H9 (cell line): ENCODE data around the gene P2RY8. TPM values are rescaled to one million over a fixed set of nuclear protein-coding genes. Genes with fewer than 3 reads are reported as not detected.
A peak's percentile ranks its signal among the peaks of the same experiment; 100 is the strongest.

ENCODE experiments used
- DNase-seq: peaks from one replicate; pipeline ENCODE4 v3.0.0-alpha.2; 2017
- H2AFZ ChIP-seq: one replicate; pipeline ENCODE4 v1.6.1; 2013; ENCODE audit warnings: mild to moderate bottlenecking, low read length, control low read depth, moderate library complexity
- H2AK5ac ChIP-seq: 2 replicates; pipeline ENCODE4 v1.6.1; 2013; ENCODE audit warnings: low read length, control low read depth, mixed read lengths; ENCODE audit not compliant: insufficient read length
- H2BK120ac ChIP-seq: one replicate; pipeline ENCODE4 v1.6.1; 2013; ENCODE audit warnings: low read depth, mild to moderate bottlenecking, low read length, control low read depth, inconsistent platforms; ENCODE audit not compliant: poor library complexity, severe bottlenecking
- H2BK12ac ChIP-seq: 2 replicates; pipeline ENCODE4 v1.6.1; 2013; ENCODE audit warnings: low read length, control low read depth, mixed read lengths, low read depth; ENCODE audit not compliant: insufficient read length
- H2BK15ac ChIP-seq: 2 replicates; pipeline ENCODE4 v1.6.1; 2013; ENCODE audit warnings: low read depth, low read length, control low read depth
- H2BK20ac ChIP-seq: one replicate; pipeline ENCODE4 v1.6.1; 2013; ENCODE audit warnings: low read depth, mild to moderate bottlenecking, low read length, control low read depth, inconsistent platforms; ENCODE audit not compliant: poor library complexity, severe bottlenecking
- H2BK5ac ChIP-seq: 2 replicates; pipeline ENCODE4 v1.6.1; 2013; ENCODE audit warnings: low read length, control low read depth, mixed read lengths; ENCODE audit not compliant: insufficient read length
- H3K14ac ChIP-seq: 2 replicates; pipeline ENCODE4 v1.6.1; 2013; ENCODE audit warnings: low read length, control low read depth; ENCODE audit not compliant: insufficient read depth
- H3K18ac ChIP-seq: 2 replicates; pipeline ENCODE4 v1.6.1; 2013; ENCODE audit warnings: low read depth, mild to moderate bottlenecking, mixed read lengths, low read length, control low read depth; ENCODE audit not compliant: insufficient read length
- H3K23ac ChIP-seq: 2 replicates; pipeline ENCODE4 v1.6.1; 2013; ENCODE audit warnings: low read length, control low read depth, mixed read lengths, low read depth; ENCODE audit not compliant: insufficient read length
- H3K23me2 ChIP-seq: 2 replicates; pipeline ENCODE4 v1.6.1; 2013; ENCODE audit warnings: low read depth, mild to moderate bottlenecking, mixed read lengths, low read length, control low read depth; ENCODE audit not compliant: insufficient read length, poor library complexity, severe bottlenecking
- H3K27ac ChIP-seq: 2 replicates; pipeline ENCODE4 v1.5.1; 2013; ENCODE audit warnings: low read length, control low read depth, mixed read lengths, low read depth; ENCODE audit not compliant: insufficient read length
- H3K27me3 ChIP-seq: 2 replicates; pipeline ENCODE4 v1.6.1; 2013; ENCODE audit warnings: low read length, control low read depth, inconsistent platforms; ENCODE audit not compliant: insufficient read depth
- H3K4ac ChIP-seq: 2 replicates; pipeline ENCODE4 v1.6.1; 2013; ENCODE audit warnings: low read depth, mild to moderate bottlenecking, control low read depth, inconsistent platforms, low read length, moderate library complexity
- H3K4me1 ChIP-seq: 2 replicates; pipeline ENCODE4 v1.6.1; 2013; ENCODE audit warnings: low read length, control low read depth, inconsistent platforms; ENCODE audit not compliant: insufficient read depth
- H3K4me2 ChIP-seq: 2 replicates; pipeline ENCODE4 v1.6.1; 2013; ENCODE audit warnings: low read length, control low read depth, mixed read lengths; ENCODE audit not compliant: insufficient read length, insufficient read depth
- H3K56ac ChIP-seq: 2 replicates; pipeline ENCODE4 v1.6.1; 2013; ENCODE audit warnings: low read depth, mild to moderate bottlenecking, mixed read lengths, low read length, control low read depth; ENCODE audit not compliant: insufficient read length
- H3K79me1 ChIP-seq: 2 replicates; pipeline ENCODE4 v1.6.1; 2013; ENCODE audit warnings: low read depth, mild to moderate bottlenecking, moderate library complexity, low read length, control low read depth, inconsistent platforms; ENCODE audit not compliant: insufficient read depth, poor library complexity, severe bottlenecking
- H3K79me2 ChIP-seq: 2 replicates; pipeline ENCODE4 v1.6.1; 2013; ENCODE audit warnings: low read length, control low read depth, inconsistent platforms; ENCODE audit not compliant: insufficient read depth
- H3K9ac ChIP-seq: 2 replicates; pipeline ENCODE4 v1.6.1; 2013; ENCODE audit warnings: low read length, control low read depth, mixed read lengths; ENCODE audit not compliant: insufficient read length; ENCODE audit errors: extremely low read depth
- H3K9me3 ChIP-seq: one replicate; pipeline ENCODE4 v1.6.1; 2013; ENCODE audit warnings: low read depth, low read length, inconsistent platforms; ENCODE audit not compliant: control insufficient read depth
- H3T11ph ChIP-seq: one replicate; pipeline ENCODE4 v1.6.1; 2013; ENCODE audit warnings: mild to moderate bottlenecking, low read length, control low read depth, inconsistent platforms
- H4K20me1 ChIP-seq: one replicate; pipeline ENCODE4 v1.6.1; 2013; ENCODE audit not compliant: control insufficient read depth, insufficient read length, insufficient read depth
- H4K5ac ChIP-seq: 2 replicates; pipeline ENCODE4 v1.6.1; 2013; ENCODE audit warnings: low read depth, mild to moderate bottlenecking, mixed read lengths, low read length, control low read depth; ENCODE audit not compliant: insufficient read length
- H4K8ac ChIP-seq: replicated peaks from 2 replicates; pipeline ENCODE4 v1.6.1; 2013; ENCODE audit warnings: low read length, control low read depth, mixed read lengths, low read depth; ENCODE audit not compliant: insufficient read length
- H4K91ac ChIP-seq: 2 replicates; pipeline ENCODE4 v1.6.1; 2013; ENCODE audit warnings: low read depth, mild to moderate bottlenecking, moderate library complexity, mixed read lengths, low read length, control low read depth; ENCODE audit not compliant: insufficient read length
- H3K27ac Mint-ChIP-seq, 3 experiments: 2 replicates in 2 of 3; 3 replicates in 1 of 3; pipeline ENCODE4 v1.8.0; 2020 to 2021; ENCODE audit warnings: mixed read lengths in 3 of 3, mild to moderate bottlenecking in 1 of 3, moderate library complexity in 1 of 3
- H3K27me3 Mint-ChIP-seq: 2 replicates; pipeline ENCODE4 v1.8.0; 2021; ENCODE audit warnings: low read depth, mild to moderate bottlenecking, moderate library complexity, mixed read lengths
- H3K36me3 Mint-ChIP-seq, 3 experiments: 2 replicates in 2 of 3; 3 replicates in 1 of 3; pipeline ENCODE4 v1.8.0; 2020 to 2021; ENCODE audit warnings: low read depth in 3 of 3, mixed read lengths in 3 of 3; ENCODE audit not compliant: insufficient read depth in 1 of 3
- H3K4me1 Mint-ChIP-seq, 2 experiments: 2 replicates each; pipeline ENCODE4 v1.8.0; 2020; ENCODE audit warnings: mixed read lengths in 2 of 2
- H3K4me3 Mint-ChIP-seq, 2 experiments: 2 replicates in 1 of 2; 3 replicates in 1 of 2; pipeline ENCODE4 v1.8.0; 2020 to 2021; ENCODE audit warnings: mild to moderate bottlenecking in 2 of 2, mixed read lengths in 2 of 2, moderate library complexity in 1 of 2
- H3K9me3 Mint-ChIP-seq, 2 experiments: 2 replicates in 1 of 2; 3 replicates in 1 of 2; pipeline ENCODE4 v1.8.0; 2020; ENCODE audit warnings: mild to moderate bottlenecking in 2 of 2, mixed read lengths in 2 of 2, moderate library complexity in 1 of 2
- CTCF ChIP-seq: fragments of 200-600 bp; sonication (generic); conservative IDR thresholded peaks from 3 replicates; pipeline ENCODE4 v1.8.0; 2021; ENCODE audit warnings: antibody characterized with exemption, mild to moderate bottlenecking
- WGBS: extraction: QIAGEN DNeasy Blood & Tissue Kit; methylation state at CpG from one replicate; pipeline ENCODE4 v1.1.7; 2013; ENCODE audit warnings: missing lambda C conversion rate, low lambda C conversion rate, mixed read lengths; ENCODE audit not compliant: insufficient read length; ENCODE audit errors: extremely low coverage; 5-methylcytosine and 5-hydroxymethylcytosine counted together
- total RNA-seq: library from RNA; stranded (reverse); gene quantifications from 2 replicates; pipeline ENCODE4 v1.2.1, GENCODE V29; 2021

P2RY8 gene
- total RNA-seq, 1 experiment from 2014 or later: not detected

- H2BK120ac ChIP-seq: no peak overlapping the region
- peak overlapping the region in 1 of 2 experiments; percentile 31; a peak in 2 of 5 replicates for H3K4me3 Mint-ChIP-seq
- no peak overlapping the region for H3K56ac ChIP-seq
- peaks cover 13% of the 10 kb centered on the region for H3K9me3 ChIP-seq
- H3K23ac ChIP-seq: no peak overlapping the region
- no peak overlapping the region for H3K27ac ChIP-seq
- DNase-seq: peak; percentile 8
- peaks cover 11% of the 10 kb centered on the region for H3K79me1 ChIP-seq
- no CpG with 5 or more reads among the region's 2 CpGs for WGBS
- no peak overlapping the region for H3K4ac ChIP-seq
- H3K27me3 Mint-ChIP-seq: no peaks in the 10 kb centered on the region; the same call in none of the 2 replicates
- no peaks in the 10 kb centered on the region for H3K23me2 ChIP-seq
- peaks cover 40 to 42% of the 10 kb centered on the region in 2 experiments for H3K9me3 Mint-ChIP-seq
- H2BK20ac ChIP-seq: no peak overlapping the region
- H3K9ac ChIP-seq: no peak overlapping the region
- no peak overlapping the region for H4K5ac ChIP-seq
- no peak overlapping the region for H2BK12ac ChIP-seq
- peaks cover 51 to 55% (median 51%) of the 10 kb centered on the region in 3 experiments for H3K36me3 Mint-ChIP-seq
- H4K8ac ChIP-seq: no peak overlapping the region
- H2AFZ ChIP-seq: no peak overlapping the region
- H3K14ac ChIP-seq: no peak overlapping the region
- H3K18ac ChIP-seq: no peak overlapping the region
- H3K27ac Mint-ChIP-seq: no peak overlapping the region
- H2BK15ac ChIP-seq: no peak overlapping the region
- no peaks in the 10 kb centered on the region for H3K27me3 ChIP-seq
- H3K4me1 Mint-ChIP-seq: 0 out of 4 replicates have a peak, but pooled peaks cover 0 to 2% of the 10 kb centered on the region in 2 experiments
- no peaks in the 10 kb centered on the region for H4K20me1 ChIP-seq
- no peak overlapping the region for H2AK5ac ChIP-seq
- no peak overlapping the region for H4K91ac ChIP-seq
- H3T11ph ChIP-seq: no peak overlapping the region
- no peak overlapping the region for H3K4me2 ChIP-seq
- no peaks in the 10 kb centered on the region for H3K4me1 ChIP-seq
- TF ChIP-seq CTCF: no peak
- H3K79me2 ChIP-seq: peaks cover 27% of the 10 kb centered on the region; the same call in 1 of the 2 replicates
- no peak overlapping the region for H2BK5ac ChIP-seq
These were observed 87.2 kb downstream of the P2RY8 start for GRCh38 chrX:1449823-1450149.
